HG02938 (cell line): Measurements from ENCODE around the gene FRY.

Experiments
- ATAC-seq: cut with Tn5 transposase; IDR thresholded peaks from one replicate; pipeline ENCODE4 v1.9.1; 2021; ENCODE audit warnings: mild to moderate bottlenecking, moderate library complexity; ENCODE audit not compliant: unreplicated experiment

FRY gene

GRCh38 chr13:32079587-32079986 is 48.0 kb downstream of the FRY start:
- ATAC-seq, result no peak

- ATAC-seq, result no peak
These were observed 48.8 kb downstream of the FRY start for GRCh38 chr13:32080328-32080744.

- no peak for ATAC-seq
These were observed 50.0 kb downstream of the FRY start for GRCh38 chr13:32081591-32081990.

GRCh38 chr13:32086366-32086765 is 54.8 kb downstream of the FRY start:
- no peak for ATAC-seq

- no peak for ATAC-seq
These were observed 55.3 kb downstream of the FRY start for GRCh38 chr13:32086791-32087441.

- ATAC-seq, result no peak
These were observed 56.6 kb downstream of the FRY start for GRCh38 chr13:32087955-32088747.

GRCh38 chr13:32092496-32092895 is 60.9 kb downstream of the FRY start:
- ATAC-seq, result no peak

GRCh38 chr13:32093006-32093405 is 61.4 kb downstream of the FRY start:
- no peak for ATAC-seq

GRCh38 chr13:32098272-32098671 is 66.7 kb downstream of the FRY start:
- no peak for ATAC-seq

- no peak for ATAC-seq
These were observed 74.2 kb downstream of the FRY start for GRCh38 chr13:32105653-32106313.

GRCh38 chr13:32107474-32107873 is 75.9 kb downstream of the FRY start:
- ATAC-seq, result no peak

GRCh38 chr13:32107973-32108372 is 76.4 kb downstream of the FRY start:
- no peak for ATAC-seq

- no peak for ATAC-seq
These were observed 82.0 kb downstream of the FRY start for GRCh38 chr13:32113532-32113931.

GRCh38 chr13:32114284-32114950 is 82.8 kb downstream of the FRY start:
- ATAC-seq, result no peak

GRCh38 chr13:32115066-32115465 is 83.5 kb downstream of the FRY start:
- no peak for ATAC-seq

- ATAC-seq, result peak; percentile 50
These were observed 84.6 kb downstream of the FRY start for GRCh38 chr13:32116210-32116609.

- no peak for ATAC-seq
These were observed 85.4 kb downstream of the FRY start for GRCh38 chr13:32117001-32117400.

- ATAC-seq, result no peak
These were observed 86.1 kb downstream of the FRY start for GRCh38 chr13:32117701-32118100.

GRCh38 chr13:32121316-32121715 is 89.7 kb downstream of the FRY start:
- ATAC-seq, result no peak

GRCh38 chr13:32124743-32125142 is 93.2 kb downstream of the FRY start:
- no peak for ATAC-seq

- no peak for ATAC-seq
These were observed 93.7 kb downstream of the FRY start for GRCh38 chr13:32125221-32125689.
